AG04450 (cell line): ENCODE measurements around the gene E4F1. TPM values are rescaled to one million over a fixed set of nuclear protein-coding genes. Genes with fewer than 3 reads are reported as not detected.

Experiments
- CTCF ChIA-PET: fragments of 300-600, 350-600 bp; formaldehyde crosslinking; extraction: SDS; loops from one replicate; lab custom pipeline; 2022; ENCODE audit warnings: antibody characterized with exemption, inconsistent platforms; lab: Charles Lee
- POLR2A ChIA-PET: fragments of 350-600 bp; formaldehyde crosslinking; extraction: SDS; loops from one replicate; lab custom pipeline; 2021; ENCODE audit warnings: antibody characterized with exemption, inconsistent platforms; lab: Yijun Ruan, JAX
- DNase-seq: peaks from one replicate; pipeline ENCODE4 v3.0.0-alpha.2; 2011; ENCODE audit warnings: low read depth, low spot score
- H3K27ac ChIP-seq: one replicate; pipeline ENCODE4 v1.5.1; 2012; ENCODE audit warnings: low read depth, low read length, control low read depth
- H3K27me3 ChIP-seq: one replicate; pipeline ENCODE4 v1.6.0; 2012; ENCODE audit warnings: low read length; ENCODE audit not compliant: control insufficient read depth, insufficient read depth
- H3K4me3 ChIP-seq: 2 replicates; pipeline ENCODE4 v1.5.1; 2011; ENCODE audit warnings: mild to moderate bottlenecking, low read depth, low read length, control low read depth
- H3K9me3 ChIP-seq: 2 replicates; pipeline ENCODE4 v1.5.1; 2012; ENCODE audit warnings: low read length; ENCODE audit not compliant: control insufficient read depth, insufficient read depth
- polyA plus RNA-seq: library from polyadenylated mRNA; depleted of rRNA; stranded (reverse); fragments of >200 nt; gene quantifications from 2 replicates; pipeline ENCODE4 v1.2.3, GENCODE V29; 2011
- TF ChIP-seq, protein P1 (sequence below): IDR thresholded peaks from 2 replicates; pipeline ENCODE4 v1.5.1; 2011; ENCODE audit warnings: low read depth, low read length, control low read depth, inconsistent platforms

Gene E4F1
- polyA plus RNA-seq, 1 experiment = 8.5 TPM

DNA sequence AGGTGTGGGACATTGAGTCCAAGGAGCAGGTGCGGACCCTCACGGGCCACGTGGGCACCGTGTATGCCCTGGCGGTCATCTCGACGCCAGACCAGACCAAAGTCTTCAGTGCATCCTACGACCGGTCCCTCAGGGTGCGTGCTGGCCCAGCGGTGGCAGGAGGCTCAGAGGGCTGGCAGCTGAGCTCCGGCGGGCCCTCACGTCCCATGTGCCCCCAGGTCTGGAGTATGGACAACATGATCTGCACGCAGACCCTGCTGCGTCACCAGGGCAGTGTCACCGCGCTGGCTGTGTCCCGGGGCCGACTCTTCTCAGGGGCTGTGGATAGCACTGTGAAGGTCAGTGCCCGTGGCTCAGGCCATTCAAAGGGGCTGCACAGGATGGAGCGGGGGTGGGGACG, 47.3 kb upstream of the E4F1 start:
- no peaks in the 10 kb centered on the region for H3K27me3 ChIP-seq
- DNase-seq = no peak
- TF ChIP-seq, protein P1, sequence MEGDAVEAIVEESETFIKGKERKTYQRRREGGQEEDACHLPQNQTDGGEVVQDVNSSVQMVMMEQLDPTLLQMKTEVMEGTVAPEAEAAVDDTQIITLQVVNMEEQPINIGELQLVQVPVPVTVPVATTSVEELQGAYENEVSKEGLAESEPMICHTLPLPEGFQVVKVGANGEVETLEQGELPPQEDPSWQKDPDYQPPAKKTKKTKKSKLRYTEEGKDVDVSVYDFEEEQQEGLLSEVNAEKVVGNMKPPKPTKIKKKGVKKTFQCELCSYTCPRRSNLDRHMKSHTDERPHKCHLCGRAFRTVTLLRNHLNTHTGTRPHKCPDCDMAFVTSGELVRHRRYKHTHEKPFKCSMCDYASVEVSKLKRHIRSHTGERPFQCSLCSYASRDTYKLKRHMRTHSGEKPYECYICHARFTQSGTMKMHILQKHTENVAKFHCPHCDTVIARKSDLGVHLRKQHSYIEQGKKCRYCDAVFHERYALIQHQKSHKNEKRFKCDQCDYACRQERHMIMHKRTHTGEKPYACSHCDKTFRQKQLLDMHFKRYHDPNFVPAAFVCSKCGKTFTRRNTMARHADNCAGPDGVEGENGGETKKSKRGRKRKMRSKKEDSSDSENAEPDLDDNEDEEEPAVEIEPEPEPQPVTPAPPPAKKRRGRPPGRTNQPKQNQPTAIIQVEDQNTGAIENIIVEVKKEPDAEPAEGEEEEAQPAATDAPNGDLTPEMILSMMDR = no peak
- POLR2A ChIA-PET = no interaction called here
- CTCF ChIA-PET = no interaction called here
- H3K4me3 ChIP-seq = no peak overlapping the region
- no peak overlapping the region for H3K27ac ChIP-seq
- H3K9me3 ChIP-seq = peaks cover 7% of the 10 kb centered on the region; the same call in 1 of the 2 replicates

DNA sequence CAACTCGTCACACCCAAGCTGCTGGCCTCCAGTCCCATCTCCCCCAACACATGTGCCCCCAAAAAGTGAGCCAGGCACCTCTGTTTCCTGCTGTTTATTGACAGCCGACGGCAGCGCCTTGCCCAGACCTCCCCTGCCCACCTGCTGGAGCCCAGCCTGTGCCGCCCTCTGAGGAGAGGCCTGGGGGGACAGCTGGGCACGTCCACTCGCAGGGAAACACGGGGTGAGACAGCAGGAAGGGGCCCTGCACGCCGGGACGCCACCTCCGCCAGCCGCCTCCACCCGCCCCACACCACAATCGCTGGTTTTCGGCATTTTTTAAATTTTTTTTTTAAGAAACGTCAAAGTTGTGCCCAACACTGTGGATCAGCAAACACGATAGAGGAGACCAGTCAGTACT, 46.3 kb upstream of the E4F1 start:
- no peak overlapping the region for H3K4me3 ChIP-seq
- peaks cover 7% of the 10 kb centered on the region; the same call in 1 of the 2 replicates for H3K9me3 ChIP-seq
- DNase-seq = no peak
- TF ChIP-seq, protein P1 = no peak
- H3K27me3 ChIP-seq = no peaks in the 10 kb centered on the region
- H3K27ac ChIP-seq = no peak overlapping the region
- ChIA-PET POLR2A (no interaction called here), CTCF (no interaction called here)

DNA sequence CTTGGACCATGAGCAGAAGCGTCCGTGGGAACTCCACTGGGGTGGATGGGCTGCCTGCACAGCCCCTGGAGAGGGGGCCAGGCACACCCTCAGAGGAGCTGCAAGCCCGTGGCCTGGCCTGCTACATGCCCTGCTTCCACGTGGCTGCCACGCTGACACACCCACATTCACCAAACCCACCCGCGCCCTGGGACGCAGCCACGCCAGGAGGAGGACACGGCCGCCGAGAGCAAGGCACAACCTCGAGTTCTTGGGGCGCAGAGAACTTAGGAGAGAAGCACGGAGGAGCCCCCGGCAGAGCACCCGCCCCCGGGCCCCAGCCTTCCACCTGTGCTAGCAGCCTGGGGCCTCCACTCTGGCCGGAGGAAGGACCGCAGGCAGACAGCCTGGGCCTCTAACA, 45.8 kb upstream of the E4F1 start:
- ChIA-PET POLR2A (interaction anchor here (0.7 kb wide), 1 partner anchor 22 kb away, joined by 3 read pairs; the partner anchor contains the start of gene TRAF7), CTCF (no interaction called here)
- Histone ChIP-seq H3K4me3 (no peak overlapping the region), H3K9me3 (peaks cover 7% of the 10 kb centered on the region; the same call in 1 of the 2 replicates), H3K27ac (no peak overlapping the region), H3K27me3 (no peaks in the 10 kb centered on the region)
- TF ChIP-seq, protein P1 = no peak
- DNase-seq = no peak

DNA sequence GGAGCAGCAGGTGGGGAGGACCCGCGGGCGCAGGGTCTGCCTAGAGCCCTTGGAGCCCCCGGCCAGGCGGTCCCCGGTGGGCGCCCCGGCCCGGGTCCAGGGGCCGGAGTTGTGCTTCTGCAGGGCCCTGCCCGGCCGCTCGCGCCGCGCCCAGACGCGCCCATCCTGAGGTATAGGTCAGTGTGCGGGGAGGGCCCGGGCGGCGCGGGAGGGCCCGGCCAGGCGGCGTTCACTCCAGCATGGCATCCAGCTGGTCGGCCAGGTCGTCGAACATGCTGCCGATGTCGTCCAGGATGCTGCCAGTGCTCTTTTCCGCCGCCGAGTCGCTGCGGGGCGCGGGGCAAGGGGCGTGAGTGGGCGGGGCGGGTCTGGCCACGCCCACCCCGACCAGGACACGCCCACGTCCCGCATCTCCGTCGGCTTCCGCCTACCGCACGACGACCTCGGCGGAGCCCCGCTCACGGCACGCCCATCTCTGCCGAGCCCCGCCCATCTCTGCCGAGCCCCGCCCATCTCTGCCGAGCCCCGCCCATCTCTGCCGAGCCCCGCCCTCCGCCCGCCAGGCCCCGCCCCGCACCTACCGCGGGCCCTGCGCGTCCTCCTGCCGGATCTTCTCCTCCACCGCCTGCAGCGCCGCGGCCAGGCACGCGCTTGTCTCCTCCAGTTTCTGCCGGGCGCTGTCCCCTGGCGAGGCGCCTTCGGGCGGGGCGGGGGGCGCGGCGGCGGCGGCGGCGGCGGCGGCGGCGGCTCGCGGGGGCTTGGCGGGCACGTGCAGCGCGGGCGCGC, 44.9 kb upstream of the E4F1 start:
- POLR2A ChIA-PET = no interaction called here
- no peak for DNase-seq
- Histone ChIP-seq H3K27ac (no peak overlapping the region), H3K27me3 (no peaks in the 10 kb centered on the region), H3K9me3 (peaks cover 7% of the 10 kb centered on the region; the same call in 1 of the 2 replicates), H3K4me3 (no peak overlapping the region)
- TF ChIP-seq, protein P1 = no peak
- CTCF ChIA-PET = no interaction called here

DNA sequence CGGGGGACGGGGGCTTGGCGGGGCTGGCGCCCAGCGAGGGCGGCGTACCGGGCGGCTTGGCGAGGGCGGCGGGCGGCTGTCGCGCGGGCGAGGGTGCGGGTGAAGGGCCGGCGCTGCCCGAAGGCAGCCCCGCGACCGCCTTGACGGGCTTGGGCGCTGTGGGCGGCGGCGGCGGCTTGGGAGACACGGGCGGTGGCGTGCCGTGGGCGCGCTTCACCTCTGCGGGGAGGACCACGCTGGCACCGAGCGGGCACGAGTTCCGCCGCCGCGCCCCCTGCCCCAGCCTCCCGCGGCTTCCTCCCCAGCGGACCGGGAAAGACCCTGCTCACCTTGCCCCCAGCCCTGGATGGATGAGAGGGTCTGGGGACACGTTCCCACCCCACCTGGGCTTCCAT, 44.3 kb upstream of the E4F1 start:
- Histone ChIP-seq H3K4me3 (no peak overlapping the region), H3K27me3 (no peaks in the 10 kb centered on the region), H3K9me3 (peaks cover 7% of the 10 kb centered on the region; the same call in 1 of the 2 replicates), H3K27ac (no peak overlapping the region)
- TF ChIP-seq, protein P1 = no peak
- no peak for DNase-seq
- ChIA-PET CTCF (no interaction called here), POLR2A (no interaction called here)
